ENCODE results near the gene TRHDE. TPM values are rescaled to one million over a fixed set of nuclear protein-coding genes. Genes with fewer than 3 reads are reported as not detected.
"Not testable (repeated sequence)": the region's sequence is repeated elsewhere in the genome, so short reads cannot be mapped to it uniquely, and the experiment has no call there.

Gene TRHDE
- total and polyA plus RNA-seq, 2 donors from 2014 or later, result 1.6 to 18.6 TPM

DNA sequence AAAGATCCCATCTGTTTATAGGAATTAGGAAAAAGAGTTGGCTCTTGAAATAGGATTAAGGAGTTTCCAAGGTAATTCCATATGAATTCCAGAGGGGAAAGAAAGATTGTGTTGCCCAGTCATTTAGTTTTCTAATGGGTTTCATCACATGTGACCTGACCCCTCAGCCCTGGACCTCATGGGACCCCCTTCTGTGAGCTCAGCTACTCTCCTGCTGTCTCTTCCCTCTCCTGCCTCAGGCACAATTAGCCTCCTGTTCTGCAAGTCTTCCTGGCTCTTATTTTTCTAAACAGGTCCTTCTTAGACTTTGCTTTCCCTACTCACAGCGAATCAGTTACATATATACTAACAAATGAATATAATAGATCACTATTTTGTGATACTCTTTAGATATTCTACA lies 237.7 kb downstream of the TRHDE start:
- Histone ChIP-seq H3K9me3 (ENCODE audit: control insufficient read depth in 2 of 3, insufficient read depth in 1 of 3, low read length in 3 of 3) (no peaks in the 10 kb centered on the region), H3K27me3 (ENCODE audit: control insufficient read depth, insufficient read depth, low read length) (no peaks in the 10 kb centered on the region), H3K9ac (ENCODE audit: low read length in 3 of 3) (no peak overlapping the region), H3K36me3 (ENCODE audit: control insufficient read depth in 2 of 3, insufficient read depth in 3 of 3, low read length in 3 of 3) (no peaks in the 10 kb centered on the region), H3K27ac (ENCODE audit: low read depth in 2 of 2, low read length in 2 of 2) (no peak overlapping the region), H3K4me3 (ENCODE audit: low read length in 3 of 3) (no peak overlapping the region), H3K4me1 (ENCODE audit: control insufficient read depth in 2 of 3, insufficient read depth in 2 of 3, low read depth in 1 of 3, low read length in 3 of 3) (no peaks in the 10 kb centered on the region)
- intact Hi-C loops (cut with DNase I), result no loop called here
- TF ChIP-seq, protein P1, sequence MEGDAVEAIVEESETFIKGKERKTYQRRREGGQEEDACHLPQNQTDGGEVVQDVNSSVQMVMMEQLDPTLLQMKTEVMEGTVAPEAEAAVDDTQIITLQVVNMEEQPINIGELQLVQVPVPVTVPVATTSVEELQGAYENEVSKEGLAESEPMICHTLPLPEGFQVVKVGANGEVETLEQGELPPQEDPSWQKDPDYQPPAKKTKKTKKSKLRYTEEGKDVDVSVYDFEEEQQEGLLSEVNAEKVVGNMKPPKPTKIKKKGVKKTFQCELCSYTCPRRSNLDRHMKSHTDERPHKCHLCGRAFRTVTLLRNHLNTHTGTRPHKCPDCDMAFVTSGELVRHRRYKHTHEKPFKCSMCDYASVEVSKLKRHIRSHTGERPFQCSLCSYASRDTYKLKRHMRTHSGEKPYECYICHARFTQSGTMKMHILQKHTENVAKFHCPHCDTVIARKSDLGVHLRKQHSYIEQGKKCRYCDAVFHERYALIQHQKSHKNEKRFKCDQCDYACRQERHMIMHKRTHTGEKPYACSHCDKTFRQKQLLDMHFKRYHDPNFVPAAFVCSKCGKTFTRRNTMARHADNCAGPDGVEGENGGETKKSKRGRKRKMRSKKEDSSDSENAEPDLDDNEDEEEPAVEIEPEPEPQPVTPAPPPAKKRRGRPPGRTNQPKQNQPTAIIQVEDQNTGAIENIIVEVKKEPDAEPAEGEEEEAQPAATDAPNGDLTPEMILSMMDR (IDR thresholded peaks at IDR 0.05; ENCODE audit: borderline replicate concordance, extremely low read depth, insufficient read depth), result no peak
- DNase-seq, result peak in 1 of 5 donors; percentile 11
- FAIRE-seq, result no peak

DNA sequence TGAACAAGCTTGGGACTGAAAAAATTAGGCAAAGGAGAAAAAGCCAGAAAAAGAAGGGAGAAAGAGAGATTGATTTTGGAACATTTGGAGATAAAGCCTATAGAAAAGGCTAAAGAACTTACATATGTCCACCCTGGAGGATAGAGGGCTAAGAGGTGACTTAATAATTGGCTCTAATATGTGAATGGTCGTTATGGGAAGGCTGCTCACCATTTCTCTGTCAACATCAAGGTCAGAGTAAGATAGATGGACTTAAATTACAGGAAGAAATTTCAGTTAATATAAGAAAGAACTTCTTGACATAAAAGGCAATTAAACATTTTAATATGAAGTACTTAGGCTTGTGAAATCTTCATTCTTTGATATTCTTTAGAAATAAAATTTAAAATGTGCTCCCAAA lies 238.6 kb downstream of the TRHDE start:
- DNase-seq, result no peak
- Histone ChIP-seq H3K9me3 (ENCODE audit: control insufficient read depth in 2 of 3, insufficient read depth in 1 of 3, low read length in 3 of 3) (no peaks in the 10 kb centered on the region), H3K4me1 (ENCODE audit: control insufficient read depth in 2 of 3, insufficient read depth in 2 of 3, low read depth in 1 of 3, low read length in 3 of 3) (no peaks in the 10 kb centered on the region), H3K27ac (ENCODE audit: low read depth in 2 of 2, low read length in 2 of 2) (no peak overlapping the region), H3K9ac (ENCODE audit: low read length in 3 of 3) (no peak overlapping the region), H3K4me3 (ENCODE audit: low read length in 3 of 3) (no peak overlapping the region), H3K36me3 (ENCODE audit: control insufficient read depth in 2 of 3, insufficient read depth in 3 of 3, low read length in 3 of 3) (no peaks in the 10 kb centered on the region), H3K27me3 (ENCODE audit: control insufficient read depth, insufficient read depth, low read length) (no peaks in the 10 kb centered on the region)
- no peak for FAIRE-seq
- TF ChIP-seq, protein P1 (IDR thresholded peaks at IDR 0.05; ENCODE audit: borderline replicate concordance, extremely low read depth, insufficient read depth), result no peak
- intact Hi-C loops (cut with DNase I), result no loop called here

DNA sequence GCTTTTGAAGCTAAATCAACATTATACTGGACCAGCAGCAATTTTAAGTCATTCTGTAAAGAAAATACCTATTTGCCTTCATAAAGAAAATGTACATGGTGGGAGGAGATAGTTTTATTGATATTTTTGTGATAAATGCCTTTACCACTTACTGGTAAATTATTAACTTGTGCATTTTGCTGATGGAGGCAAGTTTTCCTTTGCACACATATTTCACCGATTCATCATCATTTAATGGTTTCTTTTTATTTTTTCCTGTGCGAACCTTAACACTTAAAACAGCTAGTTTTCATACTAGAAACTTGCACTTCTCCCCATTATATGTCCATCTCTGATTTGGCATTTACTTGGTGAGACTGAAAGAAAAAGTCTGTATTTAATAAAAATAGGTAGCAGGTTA lies 239.3 kb downstream of the TRHDE start:
- Histone ChIP-seq H3K4me3 (ENCODE audit: low read length in 3 of 3) (no peak overlapping the region), H3K4me1 (ENCODE audit: control insufficient read depth in 2 of 3, insufficient read depth in 2 of 3, low read depth in 1 of 3, low read length in 3 of 3) (no peaks in the 10 kb centered on the region), H3K36me3 (ENCODE audit: control insufficient read depth in 2 of 3, insufficient read depth in 3 of 3, low read length in 3 of 3) (no peaks in the 10 kb centered on the region), H3K27me3 (ENCODE audit: control insufficient read depth, insufficient read depth, low read length) (no peaks in the 10 kb centered on the region), H3K27ac (ENCODE audit: low read depth in 2 of 2, low read length in 2 of 2) (no peak overlapping the region), H3K9me3 (ENCODE audit: control insufficient read depth in 2 of 3, insufficient read depth in 1 of 3, low read length in 3 of 3) (no peaks in the 10 kb centered on the region), H3K9ac (ENCODE audit: low read length in 3 of 3) (no peak overlapping the region)
- FAIRE-seq, result no peak
- TF ChIP-seq, protein P1 (IDR thresholded peaks at IDR 0.05; ENCODE audit: borderline replicate concordance, extremely low read depth, insufficient read depth), result no peak
- intact Hi-C loops (cut with DNase I), result no loop called here
- no peak for DNase-seq

DNA sequence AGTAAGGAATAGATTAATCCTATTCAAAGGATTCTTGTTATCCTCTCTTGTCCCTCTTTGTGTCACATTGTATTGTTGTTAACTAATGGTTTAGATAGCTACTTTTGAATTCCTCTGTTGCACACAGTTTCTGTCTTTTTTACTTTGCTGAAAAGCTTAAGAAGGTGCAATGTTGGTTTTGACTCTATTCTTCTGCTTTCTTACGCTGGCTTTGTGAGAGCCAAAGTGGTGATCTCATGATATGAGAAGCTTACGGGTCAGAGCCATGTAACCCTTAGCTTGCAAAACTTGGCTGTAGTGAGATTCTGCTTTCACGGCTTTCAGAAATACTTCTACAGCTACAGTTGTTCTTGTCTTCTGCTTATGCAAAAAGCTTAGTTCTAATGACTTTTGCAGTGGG lies 239.7 kb downstream of the TRHDE start:
- no peak overlapping the region for H3K9ac ChIP-seq (ENCODE audit: low read length in 3 of 3)
- H3K27ac ChIP-seq (ENCODE audit: low read depth in 2 of 2, low read length in 2 of 2), result no peak overlapping the region
- FAIRE-seq, result no peak
- no peaks in the 10 kb centered on the region for H3K4me1 ChIP-seq (ENCODE audit: control insufficient read depth in 2 of 3, insufficient read depth in 2 of 3, low read depth in 1 of 3, low read length in 3 of 3)
- peak in 1 of 5 donors; percentile 25 for DNase-seq
- intact Hi-C loops (cut with DNase I), result no loop called here
- H3K9me3 ChIP-seq (ENCODE audit: control insufficient read depth in 2 of 3, insufficient read depth in 1 of 3, low read length in 3 of 3), result no peaks in the 10 kb centered on the region
- TF ChIP-seq, protein P1 (IDR thresholded peaks at IDR 0.05; ENCODE audit: borderline replicate concordance, extremely low read depth, insufficient read depth), result no peak
- H3K36me3 ChIP-seq (ENCODE audit: control insufficient read depth in 2 of 3, insufficient read depth in 3 of 3, low read length in 3 of 3), result no peaks in the 10 kb centered on the region
- no peaks in the 10 kb centered on the region for H3K27me3 ChIP-seq (ENCODE audit: control insufficient read depth, insufficient read depth, low read length)
- peak overlapping the region in 1 of 3 donors; percentile 23 for H3K4me3 ChIP-seq (ENCODE audit: low read length in 3 of 3)

DNA sequence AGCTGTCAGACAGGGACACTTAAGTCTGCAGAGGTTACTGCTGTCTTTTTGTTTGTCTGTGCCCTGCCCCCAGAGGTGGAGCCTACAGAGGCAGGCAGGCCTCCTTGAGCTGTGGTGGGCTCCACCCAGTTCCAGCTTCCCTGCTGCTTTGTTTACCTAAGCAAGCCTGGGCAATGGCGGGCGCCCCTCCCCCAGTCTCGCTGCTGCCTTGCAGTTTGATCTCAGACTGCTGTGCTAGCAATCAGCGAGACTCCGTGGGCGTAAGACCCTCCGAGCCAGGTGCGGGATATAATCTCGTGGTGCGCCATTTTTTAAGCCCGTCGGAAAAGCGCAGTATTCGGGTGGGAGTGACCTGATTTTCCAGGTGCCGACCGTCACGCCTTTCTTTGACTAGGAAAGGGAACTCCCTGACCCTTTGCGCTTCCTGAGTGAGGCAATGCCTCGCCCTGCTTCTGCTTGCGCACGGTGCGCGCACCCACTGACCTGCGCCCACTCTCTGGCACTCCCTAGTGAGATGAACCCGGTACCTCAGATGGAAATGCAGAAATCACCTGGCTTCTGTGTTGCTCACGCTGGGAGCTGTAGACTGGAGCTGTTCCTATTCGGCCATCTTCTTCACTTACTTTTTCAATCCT lies 248.0 kb downstream of the TRHDE start:
- intact Hi-C loops (cut with DNase I); FAIRE-seq; H3K27me3 ChIP-seq (ENCODE audit: control insufficient read depth, insufficient read depth, low read length); H3K27ac ChIP-seq (ENCODE audit: low read depth in 2 of 2, low read length in 2 of 2); H3K4me1 ChIP-seq (ENCODE audit: control insufficient read depth in 2 of 3, insufficient read depth in 2 of 3, low read depth in 1 of 3, low read length in 3 of 3); H3K36me3 ChIP-seq (ENCODE audit: control insufficient read depth in 2 of 3, insufficient read depth in 3 of 3, low read length in 3 of 3); H3K9me3 ChIP-seq (ENCODE audit: control insufficient read depth in 2 of 3, insufficient read depth in 1 of 3, low read length in 3 of 3); H3K9ac ChIP-seq (ENCODE audit: low read length in 3 of 3); H3K4me3 ChIP-seq (ENCODE audit: low read length in 3 of 3); DNase-seq: not testable (repeated sequence)
